ENCODE data around the gene BOLL.
"Not testable (repeated sequence)": the region's sequence is repeated elsewhere in the genome, so short reads cannot be mapped to it uniquely, and the experiment has no call there.

Gene BOLL

DNA sequence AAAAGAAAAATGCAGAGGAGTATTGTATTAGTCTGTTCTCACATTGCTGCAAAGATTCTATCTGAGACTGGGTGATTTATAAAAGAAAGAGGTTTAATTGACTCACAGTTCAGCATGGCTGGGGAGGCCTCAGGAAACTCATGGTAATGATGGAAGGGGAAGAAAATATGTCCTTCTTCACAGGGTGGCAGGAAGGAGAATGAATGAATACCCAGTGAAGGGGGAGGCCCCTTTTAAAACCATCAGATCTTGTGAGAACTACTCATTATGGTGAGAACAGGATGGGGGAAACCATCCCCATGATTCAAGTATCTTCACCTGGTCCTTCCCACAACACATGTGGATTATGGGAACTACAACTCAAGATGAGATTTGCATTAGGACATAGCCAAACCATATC, 10.2 kb upstream of the BOLL start:
- no peak for DNase-seq

DNA sequence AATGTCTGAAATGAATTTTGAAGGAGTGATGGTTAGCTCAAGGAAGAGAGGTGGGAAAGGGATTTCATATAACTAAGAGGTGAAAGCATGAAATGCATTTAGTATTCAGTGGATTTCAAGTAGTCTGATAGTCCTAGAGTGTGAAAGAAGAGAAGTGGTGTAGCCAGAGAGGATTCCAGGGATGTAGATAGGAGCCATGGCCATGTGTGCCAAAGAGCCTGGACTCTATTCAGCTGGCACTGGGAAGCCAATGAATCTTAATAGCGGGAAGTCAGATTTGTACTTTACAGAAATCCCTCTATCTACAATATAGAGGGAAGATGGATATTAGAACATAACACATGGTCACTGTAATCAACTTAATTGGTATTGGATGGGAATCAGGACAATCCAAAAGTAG, 8.3 kb upstream of the BOLL start:
- DNase-seq: no peak

DNA sequence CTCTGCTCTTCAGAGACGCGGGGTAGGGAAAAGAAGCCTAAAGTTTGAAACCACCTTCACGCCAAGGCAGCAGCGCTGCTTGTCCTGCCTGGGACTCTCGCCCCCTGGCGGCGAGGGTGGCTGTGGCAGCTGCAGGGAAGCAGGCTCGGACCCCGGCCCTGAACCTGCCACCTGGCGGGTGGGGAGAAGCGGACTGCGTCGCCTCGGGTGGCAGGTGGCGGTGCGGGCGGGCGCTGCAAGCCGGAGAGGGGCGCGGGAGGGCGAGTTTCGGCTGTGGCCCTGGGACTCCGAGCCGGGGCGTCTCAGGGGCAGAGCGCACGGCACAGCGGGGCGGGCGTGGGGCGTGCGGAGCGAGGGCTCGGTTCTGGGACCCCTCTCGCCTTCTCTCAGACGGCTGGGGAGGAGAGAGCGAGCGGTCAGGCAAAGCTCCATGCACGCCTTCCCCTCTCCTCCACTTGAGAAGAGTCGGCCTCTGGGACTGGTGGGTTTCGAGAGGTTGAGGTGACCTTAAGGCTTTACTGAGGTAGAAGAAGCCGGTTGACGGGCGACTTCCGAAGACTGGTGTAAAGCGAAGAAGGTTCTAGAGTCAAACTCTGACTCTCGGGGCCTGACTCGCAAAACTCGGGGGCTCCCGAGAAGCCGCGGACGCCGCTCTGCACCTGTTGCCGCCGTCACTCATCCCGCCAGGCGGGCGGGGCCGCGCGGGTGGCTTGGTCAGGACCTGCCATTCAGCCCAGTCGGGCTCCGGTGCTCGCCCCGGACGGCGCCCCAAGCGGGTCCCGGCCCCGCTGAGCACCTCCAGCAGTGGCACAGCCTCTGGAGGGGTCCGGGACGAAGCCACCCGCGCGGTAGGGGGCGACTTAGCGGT, 1.1 kb upstream of the BOLL start:
- DNase-seq: peak; percentile 30

DNA sequence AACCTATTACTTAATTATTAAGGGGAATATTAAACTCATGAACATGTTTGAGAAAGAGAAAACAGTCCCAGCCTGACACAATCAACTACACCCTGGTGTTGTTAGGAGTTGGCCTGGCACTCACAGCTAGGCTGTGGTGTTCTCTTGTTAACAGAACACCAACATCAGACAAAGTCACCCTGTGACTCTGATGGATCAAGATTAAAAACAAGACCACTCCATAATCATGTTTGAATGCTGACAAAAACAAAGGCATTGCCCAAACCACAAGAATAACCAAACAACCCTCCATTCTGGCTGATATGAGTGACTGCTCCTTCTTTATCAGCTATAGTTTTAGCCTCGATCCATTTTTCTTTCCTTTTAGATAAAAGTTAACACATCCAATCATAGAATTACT, 3.0 kb downstream of the BOLL start:
- no peak for DNase-seq

DNA sequence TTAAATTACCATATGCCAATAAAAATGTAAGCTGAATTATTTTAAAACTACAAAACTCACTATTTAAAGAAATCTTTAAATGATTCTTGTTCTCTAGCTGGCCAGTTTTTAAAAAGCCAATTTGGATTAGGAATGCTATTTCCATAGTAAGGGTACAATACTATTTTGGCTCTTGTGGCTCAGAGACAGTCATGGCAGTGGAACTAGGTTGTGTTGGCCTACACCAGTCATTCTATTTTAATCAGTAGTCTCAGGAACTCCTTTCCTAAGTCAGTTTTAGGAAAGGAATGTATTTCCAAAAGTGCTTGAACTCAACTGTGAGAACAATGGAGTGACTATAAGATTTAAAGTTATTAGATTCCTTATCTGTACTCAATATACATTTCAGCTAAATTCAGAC, 5.9 kb downstream of the BOLL start:
- DNase-seq: no peak

DNA sequence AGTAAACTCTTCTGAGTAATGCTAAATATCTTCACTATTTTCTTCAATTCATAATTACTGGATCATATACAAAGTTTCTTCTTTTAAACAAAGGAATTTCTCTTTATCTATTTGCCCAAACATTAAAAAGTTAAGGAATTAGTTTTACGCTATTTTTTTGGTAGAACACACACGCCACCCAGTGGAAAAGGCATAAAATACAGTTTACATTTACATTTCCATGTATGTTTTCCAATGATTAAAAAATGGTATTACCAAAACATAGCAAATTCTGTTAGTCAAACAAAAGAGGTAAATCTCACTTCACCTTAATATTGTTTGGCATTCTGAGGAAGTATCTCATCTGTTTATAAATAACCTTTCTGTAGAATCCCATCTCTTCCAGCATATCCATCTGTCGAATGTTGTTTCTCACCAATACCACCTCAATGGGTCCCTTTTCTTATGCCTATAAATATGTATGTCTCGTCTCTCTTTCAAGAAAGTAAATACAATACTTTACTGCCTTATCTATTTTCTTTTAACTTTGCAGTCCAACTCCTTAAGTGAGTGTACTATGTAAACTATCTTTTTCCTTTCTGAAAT, 7.2 kb downstream of the BOLL start:
- no peak for DNase-seq

DNA sequence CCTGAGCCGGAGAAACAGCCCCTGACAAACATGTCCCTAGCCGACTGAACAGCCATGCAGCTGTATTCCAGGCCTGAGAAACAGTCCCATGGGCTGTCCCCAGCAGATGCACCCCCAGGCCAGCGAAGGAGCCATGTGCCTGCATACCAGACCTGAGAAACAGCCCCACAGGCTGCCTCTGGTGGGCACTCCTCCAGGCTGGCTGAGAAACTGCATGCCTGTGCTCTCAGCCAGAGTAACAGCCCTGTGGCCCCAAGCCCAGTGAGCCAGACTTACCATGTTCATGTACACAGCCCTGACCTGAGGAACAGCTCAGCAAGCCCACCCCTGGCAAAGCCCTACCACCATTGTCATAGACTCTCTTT, 24.8 kb downstream of the BOLL start:
- DNase-seq: no peak

DNA sequence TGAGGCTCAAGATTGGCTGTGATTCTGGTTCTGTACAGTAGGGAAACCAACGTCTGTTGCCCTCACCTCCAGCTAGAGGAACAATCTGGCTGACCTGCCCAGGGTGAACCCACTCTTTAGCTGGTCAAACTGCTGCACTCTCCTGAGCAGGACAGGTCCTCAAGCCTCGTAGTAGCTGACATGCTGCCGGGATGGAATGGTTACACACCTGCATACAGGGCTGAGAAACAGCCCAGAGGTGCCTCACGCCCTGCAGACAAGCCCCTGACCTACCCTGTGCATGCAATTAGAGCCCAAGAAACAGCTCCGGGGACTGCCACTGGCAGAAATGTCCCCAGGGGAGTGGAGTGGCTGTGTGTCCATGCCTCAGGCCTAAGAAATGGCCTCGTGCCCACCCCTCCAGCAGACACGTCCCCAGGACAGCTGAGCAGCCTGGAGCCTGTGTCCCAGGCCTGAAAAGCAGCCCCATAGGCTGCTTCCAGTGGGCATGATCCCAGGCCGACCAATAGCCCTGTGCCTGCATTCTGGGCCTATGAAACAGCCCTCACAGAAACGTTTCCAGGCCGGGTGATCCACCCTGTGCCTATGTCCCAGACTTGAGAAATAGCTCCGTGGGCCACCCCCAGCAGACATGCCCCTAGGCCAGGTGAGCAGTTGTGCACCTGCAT, 25.4 kb downstream of the BOLL start:
- DNase-seq: no peak

DNA sequence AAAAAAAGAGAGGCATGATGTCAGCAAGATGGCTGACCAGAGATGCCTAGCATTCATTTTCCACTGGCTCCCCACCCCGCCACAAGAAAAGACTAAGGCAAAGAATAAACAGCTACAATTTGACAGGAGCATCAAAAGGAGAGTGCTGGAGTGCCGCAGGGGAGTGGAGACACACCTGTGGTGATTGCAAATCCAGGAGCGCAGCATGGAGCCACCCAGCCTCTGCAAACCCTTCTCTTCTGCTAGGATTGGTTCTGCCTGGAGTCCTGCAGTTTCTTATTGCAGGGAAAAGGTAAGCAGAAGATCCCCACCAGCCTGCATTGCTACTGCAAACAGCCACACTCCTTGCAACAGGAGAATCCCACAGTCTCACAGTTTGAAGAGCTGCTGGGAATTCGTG, 26.1 kb downstream of the BOLL start:
- no peak for DNase-seq

DNA sequence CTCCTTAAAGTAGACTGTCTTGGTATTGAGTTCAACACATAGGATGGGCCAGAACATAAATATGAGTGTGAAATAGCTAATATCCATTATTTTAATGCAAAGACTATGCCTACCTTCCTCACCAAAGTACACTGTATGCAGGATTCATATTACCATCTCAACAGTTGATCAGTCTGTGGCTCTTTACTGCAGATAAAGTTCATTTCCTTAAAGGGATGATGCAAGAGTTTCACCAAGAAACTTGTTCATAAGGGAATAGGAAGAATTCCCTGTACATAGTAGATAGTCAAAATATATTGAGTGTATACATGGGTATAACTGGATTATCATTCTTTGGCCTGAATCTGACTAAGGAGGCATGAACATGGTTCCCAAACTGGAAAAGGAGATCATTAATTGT, 44.9 kb downstream of the BOLL start:
- DNase-seq: no peak

DNA sequence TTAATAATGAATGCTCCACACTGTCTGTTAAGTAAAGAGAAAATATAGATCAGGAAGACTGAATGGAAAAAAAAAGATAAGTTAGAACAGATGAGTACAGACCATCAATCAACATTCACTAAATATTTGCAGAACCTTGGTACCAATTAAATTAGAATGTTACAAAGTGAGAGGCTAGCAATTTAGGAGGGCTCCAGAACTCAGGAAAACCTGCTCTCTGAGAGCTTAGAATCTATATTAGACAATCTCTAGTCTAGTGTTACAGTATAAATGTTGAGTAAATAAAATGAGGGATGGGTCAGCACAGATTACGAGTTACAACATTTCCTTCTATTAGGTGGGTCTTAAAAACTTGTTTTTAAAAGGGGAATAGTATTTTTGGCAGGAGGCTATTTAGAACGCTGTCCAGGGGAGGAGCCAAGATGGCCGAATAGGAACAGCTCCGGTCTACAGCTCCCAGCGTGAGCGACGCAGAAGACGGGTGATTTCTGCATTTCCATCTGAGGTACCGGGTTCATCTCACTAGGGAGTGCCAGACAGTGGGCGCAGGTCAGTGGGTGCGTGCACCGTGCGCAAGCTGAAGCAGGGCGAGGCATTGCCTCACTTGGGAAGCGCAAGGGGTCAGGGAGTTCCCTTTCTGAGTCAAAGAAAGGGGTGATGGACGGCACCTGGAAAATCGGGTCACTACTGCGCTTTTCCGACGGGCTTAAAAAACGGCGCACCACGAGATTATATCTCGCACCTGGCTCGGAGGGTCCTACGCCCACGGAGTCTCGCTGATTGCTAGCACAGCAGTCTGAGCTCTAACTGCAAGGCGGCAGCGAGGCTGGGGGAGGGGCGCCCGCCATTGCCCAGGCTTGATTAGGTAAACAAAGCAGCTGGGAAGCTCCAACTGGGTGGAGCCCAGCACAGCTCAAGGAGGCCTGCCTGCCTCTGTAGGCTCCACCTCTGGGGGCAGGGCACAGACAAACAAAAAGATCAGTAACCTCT, 56.3 kb downstream of the BOLL start:
- not testable (repeated sequence) for DNase-seq

DNA sequence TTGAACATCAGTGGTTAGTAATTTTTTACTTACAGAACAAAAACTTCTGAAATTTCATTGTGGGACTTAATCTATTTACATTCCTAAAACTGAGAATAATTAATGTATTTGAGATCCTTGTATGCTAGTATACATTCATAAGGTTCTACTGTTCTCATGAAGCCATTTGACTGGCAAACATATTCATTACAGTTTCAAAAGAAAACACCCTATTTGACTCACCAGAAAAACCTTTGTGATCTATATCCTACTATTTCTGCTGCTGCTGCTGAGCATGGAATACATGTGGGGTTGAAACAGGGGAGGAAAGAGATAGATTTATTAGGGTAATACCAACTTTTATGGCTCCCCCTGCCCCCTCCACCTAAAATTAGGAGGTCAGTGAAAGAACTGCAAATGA, 58.1 kb downstream of the BOLL start:
- DNase-seq: no peak

DNA sequence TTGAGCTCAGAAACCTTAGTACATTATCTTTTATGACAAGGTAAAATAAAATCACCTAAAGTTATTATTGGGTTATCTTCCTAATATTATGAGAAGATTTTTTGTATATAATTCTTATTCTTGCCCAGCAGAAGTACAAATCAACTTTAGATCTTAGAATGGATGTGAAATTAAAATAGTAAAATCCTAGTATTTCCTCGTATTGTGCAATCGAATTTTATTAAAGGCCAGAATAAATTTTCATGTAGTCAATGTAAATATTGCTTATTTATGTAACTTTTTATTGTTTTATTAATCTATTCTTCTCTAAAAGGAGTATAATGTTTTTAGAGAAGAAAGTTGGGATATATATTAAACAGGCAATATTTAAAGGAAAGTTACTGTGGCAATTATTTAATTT, 67.3 kb downstream of the BOLL start:
- DNase-seq: no peak

DNA sequence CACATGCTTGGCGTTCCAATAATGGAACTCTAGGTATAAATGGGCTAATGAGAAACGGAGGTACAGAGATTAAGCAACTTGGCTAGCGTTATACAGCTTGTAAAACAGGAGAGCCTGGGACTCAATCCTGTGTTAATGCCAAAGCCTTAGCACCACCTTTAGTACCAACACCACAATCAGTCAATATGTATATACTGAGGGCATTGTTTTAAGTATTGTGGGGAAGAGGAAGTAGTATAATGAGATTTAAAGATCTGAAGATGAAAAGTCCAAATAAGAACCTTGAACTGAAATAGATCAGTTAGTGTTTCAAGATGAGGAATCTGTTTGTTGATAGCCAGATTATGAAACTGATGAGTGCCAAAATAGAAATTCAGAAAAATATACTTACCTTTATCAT, 71.8 kb downstream of the BOLL start:
- no peak for DNase-seq

DNA sequence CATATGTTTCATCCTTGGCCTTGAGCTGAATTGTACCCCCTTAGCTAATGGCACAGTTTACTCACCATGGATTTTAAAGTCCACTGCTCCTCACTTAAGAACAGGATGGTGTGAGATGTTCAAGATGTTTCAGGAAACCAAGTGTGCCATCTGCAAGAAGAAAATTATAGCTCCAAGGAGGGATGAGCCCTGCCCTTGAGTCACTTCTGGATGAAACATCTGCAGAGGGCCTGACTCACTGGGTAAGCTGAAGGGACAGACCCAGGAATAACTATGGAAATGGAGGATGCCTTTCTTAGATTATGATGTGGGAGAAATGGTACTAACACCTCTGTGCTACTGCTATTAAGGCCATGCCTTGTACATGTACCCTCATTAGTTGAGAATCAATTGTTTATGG, 73.5 kb downstream of the BOLL start:
- DNase-seq: no peak

DNA sequence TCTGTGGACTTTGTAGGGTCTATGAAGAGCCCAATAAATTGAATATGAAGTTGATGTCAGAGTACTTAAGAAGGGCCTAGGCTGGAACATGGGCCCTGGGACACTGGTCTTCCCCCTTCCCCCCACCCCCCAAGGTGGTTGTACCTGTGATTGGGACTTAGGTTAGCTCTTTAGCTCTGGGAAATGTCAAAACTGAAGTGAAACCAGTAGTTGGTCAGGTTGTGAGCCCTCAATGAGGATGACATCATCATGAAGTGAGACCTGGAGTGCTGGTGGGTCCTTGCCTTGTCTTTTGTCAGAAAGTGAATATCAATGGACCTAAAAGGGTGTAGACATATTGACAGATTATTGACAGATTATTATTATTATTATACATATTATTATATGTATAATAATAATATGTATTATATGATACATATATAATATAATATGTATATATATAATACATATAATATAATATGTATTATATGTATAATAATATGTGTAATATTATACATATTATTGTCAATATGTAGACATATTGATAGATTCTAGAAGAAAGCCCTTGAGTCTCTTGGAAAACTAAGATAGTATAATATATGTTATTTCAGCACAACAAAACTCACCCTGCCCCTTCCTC, 74.6 kb downstream of the BOLL start:
- no peak for DNase-seq

DNA sequence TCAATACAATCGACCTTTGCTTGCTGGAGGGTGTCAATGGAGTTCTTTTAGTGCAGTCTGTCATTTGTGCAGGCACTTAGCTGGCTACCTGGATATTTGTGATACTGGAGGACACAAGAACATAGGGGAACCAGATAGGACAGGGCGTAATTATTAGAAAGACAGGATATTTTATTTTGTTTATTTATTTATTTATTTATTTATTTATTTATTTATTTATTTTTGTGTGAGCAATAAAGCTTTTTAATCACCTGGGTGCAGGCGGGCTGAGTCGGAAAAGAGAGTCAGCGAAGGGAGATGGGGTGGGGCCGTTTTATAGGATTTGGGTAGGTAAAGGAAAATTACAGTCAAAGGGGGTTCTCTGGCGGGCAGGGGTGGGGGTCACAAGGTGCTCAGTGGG, 76.0 kb downstream of the BOLL start:
- not testable (repeated sequence) for DNase-seq

DNA sequence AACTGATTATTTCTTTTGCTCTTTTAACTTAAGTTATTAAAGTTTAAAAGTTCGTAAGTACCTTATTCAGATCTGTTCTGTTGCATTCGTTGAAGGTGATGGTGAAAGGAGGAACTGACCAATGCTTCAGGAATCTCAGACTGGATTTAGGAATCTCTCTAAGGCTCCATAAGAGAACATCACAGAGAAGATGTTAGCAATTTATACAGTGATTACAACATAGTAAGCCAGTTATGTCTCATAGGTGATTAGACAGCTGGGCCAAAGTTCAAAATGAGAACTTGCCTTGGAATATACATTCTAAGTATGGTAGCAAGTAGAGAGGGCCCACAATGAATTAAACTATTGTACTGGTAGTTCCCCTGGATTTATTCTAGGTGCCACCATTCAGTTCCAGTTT, 76.8 kb downstream of the BOLL start:
- no peak for DNase-seq

DNA sequence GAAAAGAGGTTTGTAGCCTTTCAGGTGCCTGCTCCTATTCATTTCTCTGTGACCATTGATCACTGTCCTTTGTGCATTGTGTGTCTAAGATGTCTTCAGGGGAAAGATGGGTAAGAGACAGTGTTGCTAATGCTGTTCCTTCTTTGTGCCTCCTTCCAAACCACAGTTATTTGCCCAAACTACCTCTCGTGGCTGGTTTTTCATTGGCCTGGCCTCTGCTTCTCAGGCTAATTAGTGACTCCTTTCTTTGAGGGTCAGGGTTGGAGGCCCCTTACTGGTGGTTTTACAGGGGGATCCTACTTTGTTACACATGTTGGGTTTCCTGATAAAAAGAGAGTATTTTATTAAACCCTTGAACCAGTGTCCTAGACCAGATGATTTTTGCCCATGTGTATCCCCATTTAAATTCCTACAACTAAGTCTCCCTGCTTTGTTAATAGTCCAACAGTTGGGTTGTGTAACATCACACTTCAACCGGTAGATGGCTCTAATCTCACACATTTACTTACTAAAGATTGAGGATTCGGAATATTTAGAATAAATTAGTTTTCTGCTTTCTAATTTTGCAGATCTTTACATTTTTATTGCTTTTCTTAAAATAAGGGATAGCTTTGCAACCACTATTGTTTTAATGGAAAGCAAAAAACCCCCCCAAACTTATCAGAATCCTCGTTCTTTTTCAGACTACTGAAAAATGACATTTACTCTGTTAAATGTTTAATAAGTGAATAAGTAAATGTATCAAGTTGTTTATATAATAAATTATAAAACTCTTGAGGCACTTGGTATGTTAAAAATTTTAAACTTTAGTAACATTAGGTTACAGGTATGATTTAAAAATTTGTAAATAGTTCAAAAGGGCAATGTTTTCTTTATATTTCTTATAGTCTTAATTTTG, 77.6 kb downstream of the BOLL start:
- no peak for DNase-seq

DNA sequence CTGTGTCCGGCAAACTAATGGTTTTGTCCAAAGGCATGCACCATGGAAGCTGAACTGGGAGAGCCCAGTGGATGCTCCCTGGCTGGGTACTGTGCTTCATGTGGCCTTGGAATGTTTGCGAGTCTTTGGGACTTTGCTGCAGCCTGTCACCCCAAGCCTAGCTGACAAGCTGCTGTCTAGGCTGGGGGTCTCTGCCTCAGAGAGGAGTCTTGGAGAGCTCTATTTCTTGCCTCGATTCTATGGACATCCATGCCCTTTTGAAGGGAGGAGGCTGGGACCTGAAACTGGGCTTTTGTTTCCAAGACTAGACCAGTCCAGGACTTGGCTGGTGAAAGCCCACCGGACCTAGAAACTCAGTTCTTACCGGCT, 78.3 kb downstream of the BOLL start:
- no peak for DNase-seq
